GM19395 (cell line): ENCODE measurements around the gene GRK3.
"Not testable (repeated sequence)": the region's sequence is repeated elsewhere in the genome, so short reads cannot be mapped to it uniquely, and the experiment has no call there.

Source experiments
- ATAC-seq: cut with Tn5 transposase; IDR thresholded peaks from one replicate; pipeline ENCODE4 v1.9.1; 2021; ENCODE audit warnings: mild to moderate bottlenecking, moderate library complexity; ENCODE audit not compliant: unreplicated experiment

GRK3 gene

DNA sequence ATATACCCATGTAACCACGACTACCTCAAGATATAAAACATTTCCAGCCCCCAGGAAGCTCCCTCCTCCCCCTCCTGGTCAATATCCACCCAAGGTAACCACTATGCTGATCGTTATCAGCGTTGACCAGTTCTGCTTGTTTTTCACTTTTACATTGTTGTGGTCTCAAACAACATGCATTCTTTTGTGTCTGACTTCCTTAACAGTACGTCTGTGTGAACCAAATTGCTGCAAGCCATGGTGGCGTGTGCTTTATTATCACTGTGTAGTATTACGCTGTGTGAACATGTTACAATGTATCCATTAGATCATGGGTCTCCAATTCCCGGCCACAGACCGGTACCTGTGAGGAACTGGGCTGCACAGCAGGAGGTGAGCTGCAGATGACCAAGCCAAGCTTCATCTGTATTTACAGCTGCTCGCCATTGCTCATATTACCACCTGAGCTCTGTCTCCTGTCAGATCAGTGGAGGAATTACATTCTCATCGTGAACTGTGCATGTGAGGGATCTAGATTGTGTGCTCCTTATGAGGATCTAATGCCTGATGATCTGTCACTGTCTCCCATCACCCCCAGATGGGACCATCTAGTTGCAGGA lies 15.5 kb upstream of the GRK3 start:
- no peak for ATAC-seq

DNA sequence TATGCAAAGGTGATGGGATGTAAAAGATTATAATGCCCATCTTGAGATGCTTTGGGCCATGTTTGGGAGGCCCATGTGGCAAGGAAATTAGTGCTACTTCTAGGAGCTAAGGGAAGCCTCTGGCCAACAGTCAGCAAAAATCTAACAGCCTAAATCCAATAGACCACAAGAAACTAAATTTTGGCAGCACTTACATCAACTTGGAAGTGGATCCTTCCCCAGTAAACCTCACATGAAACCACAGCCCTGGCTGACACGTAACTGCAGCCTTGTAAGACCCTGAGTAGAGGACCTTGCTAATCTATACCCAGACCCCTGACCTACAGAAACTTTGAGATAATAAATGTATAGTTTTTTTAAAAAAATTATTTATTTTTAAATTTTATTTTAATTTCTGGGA lies 13.1 kb upstream of the GRK3 start:
- no peak for ATAC-seq

DNA sequence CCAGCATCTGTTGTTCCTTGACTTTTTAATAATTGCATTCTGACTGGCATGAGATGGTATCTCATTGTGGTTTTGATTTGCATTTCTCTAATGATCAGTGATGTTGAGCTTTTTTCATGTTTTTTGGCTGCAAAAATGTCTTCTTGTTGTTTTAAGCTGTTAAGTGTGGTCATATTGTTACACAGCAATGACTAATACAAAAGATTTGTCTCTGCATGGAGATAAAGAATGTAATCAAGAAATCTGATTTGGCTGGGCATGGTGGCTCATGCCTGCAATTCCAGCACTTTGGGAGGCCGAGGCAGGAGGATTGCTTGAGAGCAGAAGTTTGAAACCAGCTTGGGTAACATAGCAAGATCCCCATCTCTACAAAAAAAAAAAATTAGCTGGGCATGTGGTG lies 12.1 kb upstream of the GRK3 start:
- not testable (repeated sequence) for ATAC-seq

DNA sequence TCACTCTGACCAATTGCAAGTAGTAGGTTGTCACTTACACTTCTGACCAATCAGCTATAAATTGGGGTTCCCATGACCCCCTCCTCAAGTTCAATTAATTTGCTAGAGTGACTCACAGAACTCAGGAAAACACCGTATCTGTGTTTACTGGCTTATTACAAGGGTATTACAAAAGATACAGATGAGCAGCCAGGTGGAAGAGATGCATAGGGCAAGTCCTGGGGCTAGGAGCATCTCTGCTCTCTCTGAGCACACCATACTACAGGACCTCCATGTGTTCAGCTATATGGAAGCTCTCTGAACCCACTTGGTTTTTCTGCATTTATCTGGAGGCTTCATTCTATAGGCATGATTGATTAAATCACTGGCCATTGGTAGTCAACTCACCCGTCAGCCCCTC lies 11.3 kb upstream of the GRK3 start:
- ATAC-seq: no peak

DNA sequence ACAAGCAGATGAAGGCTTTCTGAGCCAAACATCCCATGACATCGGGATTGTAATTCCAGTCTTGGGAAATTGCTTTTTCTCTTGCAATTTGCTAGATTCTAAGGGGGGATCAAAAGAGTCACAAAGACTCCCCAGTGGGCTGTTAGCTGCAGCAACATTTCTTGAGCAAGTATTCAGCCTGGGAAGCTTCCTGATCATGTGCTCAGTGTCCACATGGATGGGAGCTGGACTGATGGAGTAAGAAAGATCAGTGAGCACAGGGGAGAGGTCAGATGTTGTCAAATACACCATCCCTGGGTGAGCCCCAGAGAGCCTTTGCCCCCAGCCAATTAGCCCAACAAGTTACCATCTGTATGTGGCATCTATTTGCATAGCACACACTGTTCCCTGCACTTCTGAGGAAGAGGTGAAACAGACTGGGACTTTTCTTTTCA lies 10.2 kb upstream of the GRK3 start:
- no peak for ATAC-seq

DNA sequence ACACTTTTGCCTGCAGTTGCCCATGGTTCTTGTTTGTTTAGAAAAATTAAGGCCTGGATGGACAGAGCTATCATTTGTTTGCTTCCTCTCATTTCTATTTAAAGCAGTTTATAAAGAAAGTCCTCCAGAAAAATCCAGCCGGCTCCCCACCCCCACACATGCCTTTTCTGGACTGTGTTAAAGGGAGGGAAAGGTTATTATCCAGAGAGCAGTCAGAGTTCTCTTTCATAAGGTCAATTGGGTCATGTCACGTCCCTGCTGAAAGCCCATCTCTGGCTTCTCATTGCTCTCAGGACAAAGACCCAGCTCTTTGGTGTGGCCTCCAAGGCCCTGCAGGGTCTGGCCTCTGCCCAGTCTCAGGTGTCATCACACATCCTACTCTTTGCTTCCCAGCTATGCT lies 9.8 kb upstream of the GRK3 start:
- ATAC-seq: no peak

DNA sequence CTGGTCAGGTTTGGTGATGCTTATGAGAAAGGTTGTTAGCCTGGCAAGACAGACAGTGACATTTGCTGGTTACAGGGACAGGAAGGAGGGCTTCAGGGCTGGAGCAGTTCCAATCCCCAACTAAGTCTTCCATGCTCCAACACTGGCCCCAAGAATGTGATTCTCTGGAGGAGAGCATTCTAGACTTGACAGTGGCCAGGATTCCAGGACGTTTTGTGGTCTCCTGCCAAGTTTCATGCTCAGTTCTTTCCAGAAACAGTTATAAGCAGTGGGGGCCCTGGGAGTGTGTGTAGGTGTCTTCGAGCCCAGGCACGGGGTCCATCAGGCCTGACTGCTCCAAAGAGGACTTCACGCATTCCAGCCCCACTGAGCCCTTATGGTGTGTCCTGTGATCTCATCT lies 8.9 kb upstream of the GRK3 start:
- no peak for ATAC-seq

DNA sequence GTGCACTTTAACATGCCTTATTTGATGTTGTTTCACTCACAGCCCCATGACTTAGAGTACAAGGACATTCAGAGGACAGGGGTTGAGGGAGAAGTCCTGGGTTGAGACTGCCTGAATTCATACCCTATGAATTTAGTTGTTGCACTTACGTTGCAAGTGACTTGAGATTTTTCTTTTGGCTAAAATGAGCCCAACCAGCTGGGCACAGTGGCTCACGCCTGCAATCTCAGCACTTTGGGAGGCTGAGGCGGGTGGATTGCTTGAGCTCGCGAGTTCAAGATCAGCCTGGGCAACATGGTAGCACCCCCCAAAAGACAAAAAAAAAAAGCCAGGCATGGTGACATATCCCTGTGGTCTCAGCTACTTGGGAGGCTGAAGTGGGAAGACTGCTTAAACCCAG lies 7.3 kb upstream of the GRK3 start:
- no peak for ATAC-seq

DNA sequence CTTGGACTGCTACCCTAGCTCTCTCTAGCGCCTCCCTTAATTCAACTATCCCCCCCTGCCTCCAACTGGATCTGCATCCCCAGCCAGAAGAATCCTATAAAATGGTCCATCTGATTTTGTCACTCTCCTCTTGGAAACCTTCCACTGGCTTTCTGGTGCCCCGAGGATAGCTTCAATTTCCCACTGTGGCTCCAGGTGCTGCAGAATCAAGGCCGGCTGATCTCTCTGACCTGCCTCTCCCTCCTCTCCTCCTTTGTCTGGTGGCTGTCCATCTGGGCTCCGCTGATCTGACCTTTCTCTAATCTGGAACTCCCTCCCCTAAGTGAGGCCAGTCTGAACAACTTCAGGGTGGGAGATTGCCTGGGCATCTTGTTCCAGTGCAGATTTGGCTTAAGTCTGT lies 6.1 kb upstream of the GRK3 start:
- ATAC-seq: no peak

DNA sequence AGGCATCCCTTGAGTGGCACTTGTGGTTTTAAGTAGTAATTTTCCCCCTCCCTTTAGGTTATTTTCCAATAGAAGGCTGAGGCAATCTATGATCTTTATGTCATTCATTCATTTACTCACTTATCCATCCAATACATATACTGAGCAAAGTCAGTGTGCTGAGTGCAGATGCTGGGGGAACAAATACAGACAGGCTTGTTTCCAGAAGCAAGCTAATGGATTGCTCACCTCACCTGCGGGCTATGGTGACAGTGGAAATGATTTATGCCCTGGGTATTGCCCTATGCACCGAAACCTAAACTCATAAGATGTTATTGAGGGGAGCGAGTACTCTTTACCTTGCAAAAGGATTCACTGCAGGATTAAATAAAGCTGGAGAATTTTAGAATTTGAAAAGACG lies 4.6 kb upstream of the GRK3 start:
- ATAC-seq: not testable (repeated sequence)

DNA sequence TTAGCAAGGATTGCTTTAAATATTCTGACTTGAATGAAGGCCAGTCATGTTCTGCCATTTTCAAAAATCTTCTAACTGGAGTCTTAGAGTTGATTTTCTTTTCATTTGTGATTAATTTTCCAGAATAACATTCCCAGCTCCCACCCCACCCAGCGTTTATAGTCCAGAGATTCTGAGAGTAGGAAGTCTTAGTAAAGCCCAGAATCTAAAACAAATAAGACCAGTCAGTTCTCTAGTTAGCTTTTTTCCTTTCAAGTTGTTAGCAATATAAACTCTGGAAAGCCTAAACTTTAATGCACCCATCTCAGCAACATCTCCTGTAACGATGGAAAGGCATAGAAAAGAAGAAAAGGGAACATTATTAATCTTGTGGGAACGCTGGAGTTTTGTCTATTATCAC lies 3.3 kb upstream of the GRK3 start:
- ATAC-seq: not testable (repeated sequence)

DNA sequence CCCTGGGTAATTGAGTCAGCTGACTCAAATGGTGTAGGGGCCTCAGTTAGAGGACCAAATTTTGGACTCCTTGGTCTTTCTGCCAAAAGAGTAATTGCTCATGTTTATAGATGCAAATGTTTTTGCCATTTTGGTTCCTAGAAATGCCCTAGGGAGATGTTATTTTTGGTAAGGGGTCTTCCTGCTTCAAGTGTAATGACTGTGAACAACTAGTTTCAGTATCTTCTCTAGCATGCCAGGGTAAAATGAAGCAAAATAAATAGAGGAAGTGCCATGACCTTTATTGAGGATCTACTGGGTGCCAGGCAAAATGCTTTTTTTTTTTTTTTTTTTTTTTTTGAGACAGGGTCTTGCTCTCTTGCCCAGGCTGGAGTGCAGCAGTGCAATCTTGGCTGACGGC lies 2.5 kb upstream of the GRK3 start:
- not testable (repeated sequence) for ATAC-seq

DNA sequence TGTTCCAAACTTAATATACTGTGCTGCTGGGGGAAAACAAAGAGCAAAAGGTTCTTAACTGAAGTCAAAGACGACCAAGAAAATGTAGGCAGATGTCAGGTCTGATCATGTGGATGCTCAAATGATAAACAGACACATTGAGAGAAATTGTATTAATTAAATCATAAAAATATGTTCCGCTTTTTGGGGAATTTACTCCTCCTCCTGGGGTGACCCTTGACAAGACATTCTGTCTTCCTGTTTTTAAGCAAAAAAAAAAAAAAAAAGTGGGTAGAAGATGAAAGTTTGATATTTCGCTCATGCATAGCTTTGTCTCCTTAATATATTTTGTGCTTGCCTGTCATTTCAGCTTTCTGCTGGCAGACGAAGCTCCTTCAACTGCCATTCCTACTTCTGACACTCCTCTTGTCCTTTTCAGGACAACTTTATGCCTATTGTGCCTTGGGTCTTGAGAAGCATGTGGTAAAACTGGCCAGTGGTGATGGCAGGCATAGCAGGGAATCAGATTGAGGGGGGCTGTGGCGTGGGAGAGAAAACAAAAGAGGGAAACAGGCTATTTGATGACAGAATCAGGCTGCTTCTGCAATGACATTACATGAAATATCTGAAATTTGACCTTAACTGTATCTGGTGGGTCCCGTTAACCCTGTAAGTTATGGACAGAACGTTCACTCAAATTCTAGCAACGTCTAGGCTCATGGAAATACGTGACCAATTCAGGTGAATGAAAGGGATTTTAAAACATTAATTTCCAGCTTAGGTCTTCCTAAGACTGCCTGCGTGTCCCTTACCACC lies 1.3 kb upstream of the GRK3 start:
- not testable (repeated sequence) for ATAC-seq

DNA sequence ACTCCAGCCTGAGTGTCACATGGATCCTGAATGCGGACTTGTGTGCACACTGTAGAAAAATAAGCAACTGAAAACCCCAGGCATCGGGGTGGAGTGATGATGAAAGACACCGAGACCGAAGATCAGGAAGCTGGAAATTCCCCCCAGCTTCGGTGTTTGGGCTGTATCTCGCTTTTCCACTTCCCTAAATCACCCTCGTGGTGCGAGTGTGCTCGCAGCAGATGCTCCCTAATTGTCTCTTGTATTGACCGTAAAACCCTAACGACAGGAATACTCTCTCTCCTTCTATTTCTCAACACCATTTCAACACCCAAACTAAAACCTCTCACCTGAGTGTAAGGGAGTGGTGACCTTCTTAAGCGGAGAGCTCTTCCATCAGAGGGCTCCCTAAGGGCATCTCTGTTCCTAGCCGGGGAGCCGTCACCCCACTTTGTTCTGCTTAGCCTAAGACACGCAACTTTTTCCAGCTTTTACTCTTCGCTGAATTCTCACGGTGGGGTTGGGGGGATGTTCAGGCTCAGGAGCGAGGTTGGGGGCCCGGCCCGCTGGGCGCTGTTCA lies 635 bp upstream of the GRK3 start:
- no peak for ATAC-seq

DNA sequence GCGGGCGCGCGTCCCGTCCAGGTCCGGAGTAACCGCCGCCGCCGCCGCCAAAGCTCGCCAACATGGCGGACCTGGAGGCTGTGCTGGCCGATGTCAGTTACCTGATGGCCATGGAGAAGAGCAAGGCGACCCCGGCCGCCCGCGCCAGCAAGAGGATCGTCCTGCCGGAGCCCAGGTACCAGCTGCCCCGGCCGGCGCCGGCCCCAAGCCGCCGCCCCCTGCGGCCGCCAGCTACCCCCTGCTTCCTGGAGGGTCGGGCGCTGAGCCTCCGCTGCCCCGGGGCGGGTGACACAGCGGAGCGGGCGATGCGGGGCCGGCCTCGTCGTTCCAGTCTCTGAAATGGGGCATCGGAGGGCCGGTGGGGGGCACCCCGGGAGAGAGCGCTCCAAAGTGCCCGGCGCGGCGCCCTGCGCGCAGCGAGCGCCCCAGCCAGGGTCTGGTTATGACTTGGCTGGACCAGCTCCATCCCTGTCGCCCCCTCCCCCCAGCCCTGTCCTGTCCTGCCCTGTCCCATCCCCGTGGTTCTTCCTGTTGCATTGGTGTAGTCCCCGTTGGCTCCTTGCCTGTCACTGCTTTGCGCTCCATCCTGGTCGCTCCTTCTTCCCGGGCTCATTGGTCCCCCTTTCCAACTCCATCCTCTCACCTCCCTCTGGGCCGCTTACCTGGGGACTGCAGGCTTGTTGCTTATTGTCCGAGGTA lies 653 bp downstream of the GRK3 start:
- ATAC-seq: no peak

DNA sequence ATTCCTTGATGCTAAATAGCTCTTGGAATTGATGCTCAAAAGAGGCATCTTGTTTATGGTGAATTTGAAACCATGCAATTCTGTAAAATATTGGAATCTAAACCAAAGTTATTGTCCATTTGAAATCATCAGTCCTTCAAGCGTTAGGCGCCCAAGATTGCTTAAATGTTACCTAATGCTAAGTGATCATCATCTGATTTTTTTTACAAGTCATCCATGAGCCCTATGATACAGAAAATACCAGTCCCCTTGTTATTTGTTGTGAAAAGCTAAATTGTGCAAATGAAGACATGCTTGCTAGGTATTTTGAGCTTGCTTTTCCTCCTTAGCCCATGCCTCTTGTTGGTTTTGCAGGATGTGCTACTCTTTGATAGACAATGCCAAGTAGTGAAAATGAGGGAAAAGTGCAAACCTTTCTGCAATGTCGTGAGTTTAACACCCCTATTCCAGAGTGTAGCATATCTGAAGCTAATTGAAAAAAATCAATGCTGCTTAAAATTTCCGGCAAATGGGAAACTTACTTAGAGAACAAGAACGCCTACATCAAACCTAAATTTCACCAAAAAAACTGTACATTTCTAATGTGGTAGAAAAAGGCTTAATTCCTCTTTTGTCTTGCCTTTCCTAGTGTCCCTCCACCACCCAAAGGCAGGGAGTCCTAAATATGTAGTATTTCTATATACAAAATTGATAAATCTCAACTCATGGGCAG lies 1.9 kb downstream of the GRK3 start:
- ATAC-seq: no peak

DNA sequence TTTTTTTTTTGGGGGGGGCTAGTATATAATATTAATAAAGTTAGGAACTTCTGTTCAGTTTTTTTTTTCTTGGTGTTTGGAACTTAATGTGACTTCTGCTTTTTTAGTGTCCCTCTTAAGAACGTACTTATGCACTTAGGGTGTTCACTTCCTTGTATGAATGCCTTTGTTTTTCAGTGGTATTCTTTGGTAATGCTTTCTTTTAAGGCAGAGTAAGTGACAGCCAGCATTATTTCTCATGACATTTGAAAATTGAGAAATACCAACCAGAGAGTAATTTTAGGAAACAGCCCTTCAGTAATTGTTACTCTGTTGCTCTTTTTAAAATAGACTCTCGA lies 2.4 kb downstream of the GRK3 start:
- no peak for ATAC-seq

DNA sequence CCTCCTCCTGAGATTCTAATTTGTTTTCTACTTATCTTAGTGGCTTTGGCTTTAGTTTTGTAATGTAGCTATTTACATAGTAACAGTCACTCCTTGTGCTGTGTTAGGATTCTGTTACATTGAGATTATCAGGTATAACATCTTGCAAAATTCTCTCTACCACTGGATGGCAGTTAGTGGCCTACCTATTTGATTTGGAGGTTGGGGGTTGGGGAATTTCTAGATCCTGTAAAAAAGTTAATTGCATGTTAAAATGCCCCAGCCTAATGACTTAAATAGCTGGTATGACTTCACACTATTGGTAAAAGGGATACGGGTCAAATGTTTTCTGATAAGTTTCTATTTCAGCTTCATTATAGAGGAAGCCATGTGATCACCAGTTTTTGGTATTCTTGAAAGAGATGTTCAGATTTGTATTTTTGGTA lies 2.8 kb downstream of the GRK3 start:
- ATAC-seq: no peak

DNA sequence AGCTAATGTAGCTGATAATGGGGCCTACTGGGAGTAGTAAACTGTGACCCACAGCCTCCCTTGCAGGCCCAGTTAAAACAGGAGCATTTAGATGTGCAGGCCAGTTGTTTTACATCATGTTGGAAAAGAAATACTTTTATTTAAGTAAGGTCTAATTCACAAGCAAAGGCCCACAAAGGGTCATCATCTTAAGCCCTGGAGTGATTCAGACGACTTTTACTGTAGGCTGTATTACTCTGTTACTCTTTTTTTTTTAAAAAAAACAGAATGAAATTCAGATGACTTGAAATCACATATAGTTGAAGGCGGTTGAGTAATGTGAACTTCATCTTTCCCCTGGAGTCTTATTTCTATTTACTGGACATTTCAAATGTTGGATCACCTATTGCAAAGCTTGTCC lies 3.6 kb downstream of the GRK3 start:
- ATAC-seq: not testable (repeated sequence)

DNA sequence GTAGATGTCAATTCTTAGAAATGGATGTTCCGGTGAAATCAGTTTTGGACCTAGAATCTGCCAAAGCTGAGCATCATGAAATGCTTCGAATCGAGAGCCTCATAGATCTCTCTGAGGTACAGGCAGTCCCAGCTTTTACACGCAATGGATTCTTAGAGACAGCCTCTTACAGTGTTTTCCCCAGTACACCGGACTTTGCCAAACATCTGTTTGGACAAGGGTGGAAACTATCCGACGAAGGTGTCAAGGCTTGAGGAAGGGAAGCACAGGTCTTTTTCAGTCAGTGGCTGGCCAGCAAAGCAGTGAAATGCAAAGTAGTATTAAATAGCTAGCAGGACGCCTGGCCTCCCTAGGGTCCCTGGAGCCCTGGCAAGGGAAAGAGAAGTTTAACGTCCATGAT lies 4.9 kb downstream of the GRK3 start:
- no peak for ATAC-seq

DNA sequence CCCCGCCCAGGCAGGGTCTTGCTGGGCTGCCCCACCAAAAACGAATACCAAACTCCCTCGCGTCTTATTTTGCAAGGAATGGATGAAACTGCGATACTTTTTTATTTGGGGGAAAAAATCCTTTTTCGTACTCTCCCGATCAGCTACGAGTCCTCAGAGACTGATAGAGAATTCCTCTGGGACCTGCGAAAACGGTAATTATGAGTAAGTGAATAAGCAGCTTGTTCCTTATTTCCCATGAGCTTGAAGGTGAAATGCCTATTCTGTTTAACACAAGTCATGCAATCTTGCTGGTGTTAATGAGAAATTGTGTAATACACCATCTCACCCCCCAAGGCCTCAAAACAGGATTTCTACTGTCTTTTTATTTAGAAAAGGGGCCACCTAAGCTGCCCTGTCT lies 5.5 kb downstream of the GRK3 start:
- no peak for ATAC-seq
